Heart right ventricle (tissue), 16 donors: Measurements from ENCODE around the gene CHST4. TPM values are rescaled to one million over a fixed set of nuclear protein-coding genes. Genes with fewer than 3 reads are reported as not detected.

Experiments
- ATAC-seq, 8 donors: fragments of 200-7000 bp; cut with Tn5 transposase; one replicate each; pipeline ENCODE4 v1.9.1; 2020; ENCODE audit warnings: mild to moderate bottlenecking in 8 of 8, moderate library complexity in 8 of 8, moderate number of reproducible peaks in 1 of 8
- DNase-seq, 2 donors: peaks; one replicate each; pipeline ENCODE4 v3.0.0-alpha.2; 2020
- H3K27ac ChIP-seq, 10 donors: fragments of 200-600 bp; sonication (generic) in 2 of 10; one replicate each; pipeline versions ENCODE4 v1.5.0 to v1.8.0; 2020 to 2022; ENCODE audit warnings: mild to moderate bottlenecking in 3 of 10
- H3K27me3 ChIP-seq, 7 donors: fragments of 200-600 bp; one replicate each; pipeline ENCODE4 v1.8.0; 2021 to 2022; ENCODE audit warnings: mild to moderate bottlenecking in 2 of 7
- H3K36me3 ChIP-seq, 9 donors: fragments of 200-600 bp; sonication (generic) in 1 of 9; one replicate each; pipeline versions ENCODE4 v1.5.0 to v1.8.0; 2020 to 2022; ENCODE audit warnings: mild to moderate bottlenecking in 2 of 9
- H3K4me1 ChIP-seq, 9 donors: fragments of 200-600 bp; sonication (generic) in 1 of 9; one replicate each; pipeline versions ENCODE4 v1.5.0 to v1.8.0; 2020 to 2022; ENCODE audit warnings: mild to moderate bottlenecking in 4 of 9
- H3K4me3 ChIP-seq, 10 donors: fragments of 200-600 bp; sonication (generic) in 2 of 10; one replicate each; pipeline versions ENCODE4 v1.5.0 to v1.8.0; 2020 to 2022; ENCODE audit warnings: mild to moderate bottlenecking in 7 of 10, moderate library complexity in 2 of 10
- H3K9me3 ChIP-seq, 11 donors: fragments of 200-600 bp in 10 of 11; sonication (generic) in 2 of 11; one replicate each; pipeline versions ENCODE4 v1.5.0 to v1.8.0; 2013 to 2022; ENCODE audit warnings: mild to moderate bottlenecking in 2 of 11, control low read depth in 1 of 11, moderate library complexity in 1 of 11
- WGBS, 2 donors: extraction: QIAGEN DNeasy Blood & Tissue Kit; methylation state at CpG; one replicate each; pipeline ENCODE4 v1.1.7; 2013; ENCODE audit warnings: inconsistent platforms in 1 of 2; 5-methylcytosine and 5-hydroxymethylcytosine counted together
- intact Hi-C, 10 donors: fragments of 100-400 bp; cut with DNase I; formaldehyde crosslinking; loops; one replicate each; pipeline versions ENCODE4 v1.11.1 to v1.14.2; 2022
- polyA plus RNA-seq, 2 donors: library from polyadenylated mRNA; stranded (reverse); fragments of 200-250 nt; gene quantifications; one replicate each; pipeline ENCODE4 v1.2.3, GENCODE V29; 2013
- total RNA-seq, 10 donors: library from RNA; stranded (reverse); fragmentation: NEBNext Ultra II Directional in 3 of 10; extraction: Animal tissue kit (Norgen Biotek cat#: 25700) in 3 of 10; gene quantifications; one replicate each; pipeline versions ENCODE4 v1.2.1 to v1.2.4, GENCODE V29; 2021 to 2023
- TF ChIP-seq, protein P1 (sequence below), 9 donors: fragments of 200-600 bp; sonication (generic) in 2 of 9; IDR thresholded peaks; one replicate each; pipeline versions ENCODE4 v1.5.0 to v1.8.0; 2021 to 2022; ENCODE audit warnings: antibody characterized with exemption in 9 of 9, mild to moderate bottlenecking in 5 of 9, moderate library complexity in 1 of 9
- donor health status: Arrhythmogenic right ventricular cardiomyopathy.
- donor health status: ischemic (EF 13 %, LVEDD 7.1; RV severe dilation, severe dysfunction).
- donor health status: healthy with polysubstance abuse.
- donor health status: DM: no; HTN: yes; CAD: no.
- donor health status: DM: no; HTN: no; CAD: no.
- donor health status: ischemic (EF 25% LVEDD 6.9; RV normal size, moderate dysfunction).
- donor health status: ischemic (EF 25% LVEDD 5.7; RV mildly dilated, moderate dysfunction).
- donor health status: healthy.
- donor health status: DM: yes; HTN: yes; CAD: no.
- donor health status: Ischemic cardiomyopathy.
- donor health status: ischemic (EF 35%, LVEDD 5.7; RV mildly dilated, moderate dysfunction).
- donor health status: nonischemic (EF 11% LVEDD 7.7; RV severe dilation, severe dysfunction).
- donor health status: DM: yes; HTN: yes; CAD: no.
- donor health status: PGD.
- donor health status: ischemic (EF 29% LVEDD 5.4; RV normal size, mild dysfunction).
- donor health status: nonischemic (EF 23%, LVEDD 6.1; RV moderate dilation, normal function).

CHST4 gene
- total and polyA plus RNA-seq, 12 donors, result 0.09 TPM; not detected in 11

DNA sequence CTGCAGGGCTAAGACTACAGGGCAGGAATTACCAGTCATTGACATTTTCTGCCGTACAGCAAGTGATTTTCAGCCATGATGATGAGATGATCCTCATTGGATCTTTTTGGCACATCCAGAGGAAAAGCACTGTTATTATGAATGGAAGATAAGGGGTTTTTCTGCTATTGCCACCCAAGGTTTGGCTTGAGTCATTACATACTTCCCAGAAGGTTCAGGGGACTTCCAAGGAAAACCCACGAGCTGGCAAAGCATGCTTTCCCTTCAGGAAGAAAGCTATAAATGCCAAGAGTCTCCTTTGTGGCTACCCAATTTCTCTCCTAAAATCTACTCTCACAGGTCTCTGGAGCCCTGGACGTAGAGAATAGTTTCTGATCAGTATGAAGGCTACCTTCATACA, 6.1 kb downstream of the CHST4 start:
- Histone ChIP-seq H3K9me3 (no peaks in the 10 kb centered on the region), H3K27ac (no peak overlapping the region), H3K27me3 (peaks cover 0 to 38% (median 23%) of the 10 kb centered on the region in 7 donors), H3K4me3 (no peak overlapping the region), H3K4me1 (no peaks in the 10 kb centered on the region), H3K36me3 (no peaks in the 10 kb centered on the region)
- no peak for DNase-seq
- WGBS, 2 donors, result 69 to 70% methylated on average over 3 of the region's 3 CpGs
- TF ChIP-seq, protein P1, sequence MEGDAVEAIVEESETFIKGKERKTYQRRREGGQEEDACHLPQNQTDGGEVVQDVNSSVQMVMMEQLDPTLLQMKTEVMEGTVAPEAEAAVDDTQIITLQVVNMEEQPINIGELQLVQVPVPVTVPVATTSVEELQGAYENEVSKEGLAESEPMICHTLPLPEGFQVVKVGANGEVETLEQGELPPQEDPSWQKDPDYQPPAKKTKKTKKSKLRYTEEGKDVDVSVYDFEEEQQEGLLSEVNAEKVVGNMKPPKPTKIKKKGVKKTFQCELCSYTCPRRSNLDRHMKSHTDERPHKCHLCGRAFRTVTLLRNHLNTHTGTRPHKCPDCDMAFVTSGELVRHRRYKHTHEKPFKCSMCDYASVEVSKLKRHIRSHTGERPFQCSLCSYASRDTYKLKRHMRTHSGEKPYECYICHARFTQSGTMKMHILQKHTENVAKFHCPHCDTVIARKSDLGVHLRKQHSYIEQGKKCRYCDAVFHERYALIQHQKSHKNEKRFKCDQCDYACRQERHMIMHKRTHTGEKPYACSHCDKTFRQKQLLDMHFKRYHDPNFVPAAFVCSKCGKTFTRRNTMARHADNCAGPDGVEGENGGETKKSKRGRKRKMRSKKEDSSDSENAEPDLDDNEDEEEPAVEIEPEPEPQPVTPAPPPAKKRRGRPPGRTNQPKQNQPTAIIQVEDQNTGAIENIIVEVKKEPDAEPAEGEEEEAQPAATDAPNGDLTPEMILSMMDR (IDR thresholded peaks at IDR 0.05), result no peak
- intact Hi-C loops, result no loop called here
- ATAC-seq, result no peak

DNA sequence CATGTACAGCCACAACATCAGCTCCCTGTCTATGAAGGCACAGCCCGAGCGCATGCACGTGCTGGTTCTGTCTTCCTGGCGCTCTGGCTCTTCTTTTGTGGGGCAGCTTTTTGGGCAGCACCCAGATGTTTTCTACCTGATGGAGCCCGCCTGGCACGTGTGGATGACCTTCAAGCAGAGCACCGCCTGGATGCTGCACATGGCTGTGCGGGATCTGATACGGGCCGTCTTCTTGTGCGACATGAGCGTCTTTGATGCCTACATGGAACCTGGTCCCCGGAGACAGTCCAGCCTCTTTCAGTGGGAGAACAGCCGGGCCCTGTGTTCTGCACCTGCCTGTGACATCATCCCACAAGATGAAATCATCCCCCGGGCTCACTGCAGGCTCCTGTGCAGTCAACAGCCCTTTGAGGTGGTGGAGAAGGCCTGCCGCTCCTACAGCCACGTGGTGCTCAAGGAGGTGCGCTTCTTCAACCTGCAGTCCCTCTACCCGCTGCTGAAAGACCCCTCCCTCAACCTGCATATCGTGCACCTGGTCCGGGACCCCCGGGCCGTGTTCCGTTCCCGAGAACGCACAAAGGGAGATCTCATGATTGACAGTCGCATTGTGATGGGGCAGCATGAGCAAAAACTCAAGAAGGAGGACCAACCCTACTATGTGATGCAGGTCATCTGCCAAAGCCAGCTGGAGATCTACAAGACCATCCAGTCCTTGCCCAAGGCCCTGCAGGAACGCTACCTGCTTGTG, 10.7 kb downstream of the CHST4 start:
- Histone ChIP-seq H3K27me3 (peaks cover 0 to 9% (median 0%) of the 10 kb centered on the region in 7 donors), H3K36me3 (no peaks in the 10 kb centered on the region), H3K9me3 (no peaks in the 10 kb centered on the region), H3K4me1 (no peaks in the 10 kb centered on the region), H3K4me3 (no peak overlapping the region), H3K27ac (no peak overlapping the region)
- ATAC-seq (no peak), DNase-seq (no peak)
- TF ChIP-seq, protein P1 (IDR thresholded peaks at IDR 0.05), result no peak
- intact Hi-C loops, result no loop called here
- 90 to 92% methylated on average over 28 of the region's 28 CpGs for WGBS, 2 donors

DNA sequence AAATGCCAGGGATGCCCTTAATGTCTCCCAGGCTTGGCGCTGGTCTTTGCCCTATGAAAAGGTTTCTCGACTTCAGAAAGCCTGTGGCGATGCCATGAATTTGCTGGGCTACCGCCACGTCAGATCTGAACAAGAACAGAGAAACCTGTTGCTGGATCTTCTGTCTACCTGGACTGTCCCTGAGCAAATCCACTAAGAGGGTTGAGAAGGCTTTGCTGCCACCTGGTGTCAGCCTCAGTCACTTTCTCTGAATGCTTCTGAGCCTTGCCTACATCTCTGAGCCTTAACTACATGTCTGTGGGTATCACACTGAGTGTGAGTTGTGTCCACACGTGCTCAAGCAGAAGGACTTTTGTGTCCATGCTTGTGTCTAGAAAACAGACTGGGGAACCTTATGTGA, 11.4 kb downstream of the CHST4 start:
- intact Hi-C loops, result no loop called here
- 58 to 61% methylated on average over 6 of the region's 6 CpGs for WGBS, 2 donors
- no peaks in the 10 kb centered on the region for H3K36me3 ChIP-seq
- H3K4me1 ChIP-seq, result no peaks in the 10 kb centered on the region
- TF ChIP-seq, protein P1 (IDR thresholded peaks at IDR 0.05), result peak in 7 of 9 donors; percentile 41 to 58 (median 46)
- no peak overlapping the region for H3K27ac ChIP-seq
- H3K4me3 ChIP-seq, result no peak overlapping the region
- ATAC-seq, result peak in 2 of 8 donors; percentile 35 to 55
- H3K27me3 ChIP-seq, result peaks cover 0 to 14% (median 0%) of the 10 kb centered on the region in 7 donors
- DNase-seq, result no peak
- no peaks in the 10 kb centered on the region for H3K9me3 ChIP-seq

DNA sequence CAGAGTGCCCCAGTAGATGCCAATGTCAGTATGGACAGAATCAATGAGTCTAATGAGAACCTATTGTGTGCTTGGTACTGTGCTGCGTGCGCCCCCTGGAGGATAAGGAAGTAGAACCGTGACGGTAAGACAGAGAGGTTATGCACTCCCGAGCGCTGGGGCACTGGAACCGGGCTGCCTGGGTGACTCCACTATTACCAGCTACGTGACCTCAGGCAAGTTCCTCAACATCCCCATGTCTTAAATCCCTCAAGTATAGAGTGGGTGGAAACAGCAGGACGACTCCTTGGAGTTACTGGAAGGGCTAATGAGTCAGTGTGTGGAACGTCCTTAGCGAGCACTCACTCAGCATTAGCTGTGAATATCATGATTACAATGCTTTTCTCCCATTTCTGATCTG, 16.2 kb downstream of the CHST4 start:
- TF ChIP-seq, protein P1 (IDR thresholded peaks at IDR 0.05), result peak in 7 of 9 donors; percentile 17 to 63 (median 37)
- Histone ChIP-seq H3K4me3 (no peak overlapping the region), H3K27ac (no peak overlapping the region), H3K36me3 (no peaks in the 10 kb centered on the region), H3K27me3 (peaks cover 0 to 28% (median 4%) of the 10 kb centered on the region in 7 donors), H3K4me1 (no peaks in the 10 kb centered on the region), H3K9me3 (no peaks in the 10 kb centered on the region)
- DNase-seq (peak; percentile 7 to 22), ATAC-seq (peak in 1 of 8 donors; percentile 45)
- intact Hi-C loops, result no loop called here
- WGBS, 2 donors, result 20% methylated on average over 11 of the region's 11 CpGs
